ENCODE results near the gene MTHFD1. TPM values are rescaled to one million over a fixed set of nuclear protein-coding genes. Genes with fewer than 3 reads are reported as not detected.

The MTHFD1 gene
- total and polyA plus RNA-seq, 2 experiments from 2014 or later, result 24.4 to 29.5 TPM

GRCh38 chr14:64394423-64394822 lies 6.3 kb downstream of the MTHFD1 start:
- H3K27ac ChIP-seq, result no peak overlapping the region
- WGBS (ENCODE audit: low lambda C conversion rate, missing lambda C conversion rate), result 78% methylated on average over 2 of the region's 2 CpGs
- H3K27me3 ChIP-seq, result no peaks in the 10 kb centered on the region
- no peak overlapping the region for H3K4me3 ChIP-seq
- DNase-seq (ENCODE audit: low spot score), result no peak
- peaks cover 50% of the 10 kb centered on the region for H3K79me2 ChIP-seq
- H3K4me2 ChIP-seq, result no peak overlapping the region
- no peaks in the 10 kb centered on the region for H3K9me2 ChIP-seq (replicated peaks; ENCODE audit: insufficient read depth)
- no peaks in the 10 kb centered on the region for H3K9me3 ChIP-seq (ENCODE audit: low read depth)
- TF ChIP-seq EZH2 (IDR thresholded peaks at IDR 0.05; ENCODE audit: borderline replicate concordance), result no peak
- no peak for TF ChIP-seq EZH2phosphoT487 (IDR thresholded peaks at IDR 0.05; ENCODE audit: low read depth, severe bottlenecking, unreplicated experiment)
- TF ChIP-seq, protein P1, sequence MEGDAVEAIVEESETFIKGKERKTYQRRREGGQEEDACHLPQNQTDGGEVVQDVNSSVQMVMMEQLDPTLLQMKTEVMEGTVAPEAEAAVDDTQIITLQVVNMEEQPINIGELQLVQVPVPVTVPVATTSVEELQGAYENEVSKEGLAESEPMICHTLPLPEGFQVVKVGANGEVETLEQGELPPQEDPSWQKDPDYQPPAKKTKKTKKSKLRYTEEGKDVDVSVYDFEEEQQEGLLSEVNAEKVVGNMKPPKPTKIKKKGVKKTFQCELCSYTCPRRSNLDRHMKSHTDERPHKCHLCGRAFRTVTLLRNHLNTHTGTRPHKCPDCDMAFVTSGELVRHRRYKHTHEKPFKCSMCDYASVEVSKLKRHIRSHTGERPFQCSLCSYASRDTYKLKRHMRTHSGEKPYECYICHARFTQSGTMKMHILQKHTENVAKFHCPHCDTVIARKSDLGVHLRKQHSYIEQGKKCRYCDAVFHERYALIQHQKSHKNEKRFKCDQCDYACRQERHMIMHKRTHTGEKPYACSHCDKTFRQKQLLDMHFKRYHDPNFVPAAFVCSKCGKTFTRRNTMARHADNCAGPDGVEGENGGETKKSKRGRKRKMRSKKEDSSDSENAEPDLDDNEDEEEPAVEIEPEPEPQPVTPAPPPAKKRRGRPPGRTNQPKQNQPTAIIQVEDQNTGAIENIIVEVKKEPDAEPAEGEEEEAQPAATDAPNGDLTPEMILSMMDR (IDR thresholded peaks at IDR 0.05; ENCODE audit: poor library complexity), result no peak
- H3K4me1 ChIP-seq (ENCODE audit: insufficient read depth), result no peaks in the 10 kb centered on the region
- H3K36me3 ChIP-seq (replicated peaks; ENCODE audit: insufficient read depth, low read depth), result no peaks in the 10 kb centered on the region
- no peaks in the 10 kb centered on the region for H4K20me1 ChIP-seq (ENCODE audit: insufficient read depth, poor library complexity, severe bottlenecking)
- no peak overlapping the region for H2AFZ ChIP-seq

- Histone ChIP-seq H3K4me2 (no peak overlapping the region), H3K27me3 (no peaks in the 10 kb centered on the region), H3K9me3 (ENCODE audit: low read depth) (no peaks in the 10 kb centered on the region), H3K9me2 (replicated peaks; ENCODE audit: insufficient read depth) (no peaks in the 10 kb centered on the region), H3K36me3 (replicated peaks; ENCODE audit: insufficient read depth, low read depth) (no peaks in the 10 kb centered on the region), H2AFZ (no peak overlapping the region), H3K27ac (no peak overlapping the region), H4K20me1 (ENCODE audit: insufficient read depth, poor library complexity, severe bottlenecking) (no peaks in the 10 kb centered on the region), H3K4me1 (ENCODE audit: insufficient read depth) (no peaks in the 10 kb centered on the region), H3K4me3 (no peak overlapping the region), H3K79me2 (peaks cover 43% of the 10 kb centered on the region)
- no peak for DNase-seq (ENCODE audit: low spot score)
- 87% methylated on average over 4 of the region's 4 CpGs for WGBS (ENCODE audit: low lambda C conversion rate, missing lambda C conversion rate)
- no peak for TF ChIP-seq EZH2phosphoT487 (IDR thresholded peaks at IDR 0.05; ENCODE audit: low read depth, severe bottlenecking, unreplicated experiment)
- no peak for TF ChIP-seq EZH2 (IDR thresholded peaks at IDR 0.05; ENCODE audit: borderline replicate concordance)
- TF ChIP-seq, protein P1 (IDR thresholded peaks at IDR 0.05; ENCODE audit: poor library complexity), result no peak
Measured at GRCh38 chr14:64394977-64395633, 7.0 kb downstream of the MTHFD1 start.

- H3K9me3 ChIP-seq (ENCODE audit: low read depth), result no peaks in the 10 kb centered on the region
- no peak for DNase-seq (ENCODE audit: low spot score)
Measured at GRCh38 chr14:64400829-64401459, 12.8 kb downstream of the MTHFD1 start.

More at GRCh38 chr14:64400829-64401459, 12.8 kb downstream of the MTHFD1 start:
- Histone ChIP-seq H3K4me2 (no peak overlapping the region), H2AFZ (no peak overlapping the region), H3K27me3 (no peaks in the 10 kb centered on the region), H3K4me3 (no peak overlapping the region), H3K4me1 (ENCODE audit: insufficient read depth) (no peaks in the 10 kb centered on the region), H3K79me2 (peaks cover 20% of the 10 kb centered on the region), H4K20me1 (ENCODE audit: insufficient read depth, poor library complexity, severe bottlenecking) (no peaks in the 10 kb centered on the region), H3K9me2 (replicated peaks; ENCODE audit: insufficient read depth) (no peaks in the 10 kb centered on the region), H3K36me3 (replicated peaks; ENCODE audit: insufficient read depth, low read depth) (no peaks in the 10 kb centered on the region), H3K27ac (no peak overlapping the region)
- no peak for TF ChIP-seq EZH2phosphoT487 (IDR thresholded peaks at IDR 0.05; ENCODE audit: low read depth, severe bottlenecking, unreplicated experiment)
- TF ChIP-seq EZH2 (IDR thresholded peaks at IDR 0.05; ENCODE audit: borderline replicate concordance), result no peak
- TF ChIP-seq, protein P1 (IDR thresholded peaks at IDR 0.05; ENCODE audit: poor library complexity), result no peak
- 92% methylated on average over 6 of the region's 6 CpGs for WGBS (ENCODE audit: low lambda C conversion rate, missing lambda C conversion rate)
